ES-I3 (cell line): Measurements from ENCODE around the gene RALGPS2.

Source experiments
- H3K36me3 ChIP-seq: 2 replicates; pipeline ENCODE4 v1.6.1; 2013; ENCODE audit warnings: mild to moderate bottlenecking, low read length, control low read depth, moderate library complexity; ENCODE audit not compliant: insufficient read depth
- H3K4me1 ChIP-seq: 2 replicates; pipeline ENCODE4 v1.6.1; 2013; ENCODE audit warnings: mild to moderate bottlenecking, control low read depth, low read length; ENCODE audit not compliant: insufficient read depth
- H3K9ac ChIP-seq: 2 replicates; pipeline ENCODE4 v1.6.1; 2013; ENCODE audit warnings: low read depth, mild to moderate bottlenecking, low read length, moderate library complexity
- H3K9me3 ChIP-seq: 2 replicates; pipeline ENCODE4 v1.6.1; 2013; ENCODE audit warnings: mild to moderate bottlenecking, low read length, moderate library complexity; ENCODE audit not compliant: control insufficient read depth, insufficient read depth

The RALGPS2 gene

GRCh38 chr1:178916448-178917174 is 191.6 kb downstream of the RALGPS2 start:
- no peaks in the 10 kb centered on the region; the same call in 1 of the 2 replicates for H3K36me3 ChIP-seq
- H3K9ac ChIP-seq, result no peak overlapping the region
- H3K9me3 ChIP-seq, result no peaks in the 10 kb centered on the region
- H3K4me1 ChIP-seq, result no peaks in the 10 kb centered on the region

DNA sequence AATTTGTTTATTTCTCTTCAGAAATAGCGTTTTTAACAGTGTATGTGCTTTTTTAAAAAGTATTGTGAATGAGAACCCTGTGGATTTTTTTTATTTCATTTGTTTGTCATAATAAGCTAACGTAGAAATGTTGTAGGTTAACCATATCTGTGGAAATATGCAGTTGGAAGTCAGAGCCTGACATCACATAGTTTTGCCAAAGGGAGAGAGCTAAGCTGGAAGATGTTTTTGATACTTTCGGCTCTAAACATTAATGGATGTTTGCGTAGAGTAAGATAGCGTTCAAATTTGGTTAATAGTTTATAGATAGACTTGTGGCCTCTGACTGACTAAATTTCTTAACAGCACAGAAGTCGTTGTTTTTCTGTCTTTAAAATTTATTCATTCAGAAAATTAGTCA is 193.3 kb downstream of the RALGPS2 start:
- H3K9me3 ChIP-seq, result no peaks in the 10 kb centered on the region
- H3K36me3 ChIP-seq, result no peaks in the 10 kb centered on the region; the same call in 1 of the 2 replicates
- H3K9ac ChIP-seq, result no peak overlapping the region
- H3K4me1 ChIP-seq, result no peaks in the 10 kb centered on the region

DNA sequence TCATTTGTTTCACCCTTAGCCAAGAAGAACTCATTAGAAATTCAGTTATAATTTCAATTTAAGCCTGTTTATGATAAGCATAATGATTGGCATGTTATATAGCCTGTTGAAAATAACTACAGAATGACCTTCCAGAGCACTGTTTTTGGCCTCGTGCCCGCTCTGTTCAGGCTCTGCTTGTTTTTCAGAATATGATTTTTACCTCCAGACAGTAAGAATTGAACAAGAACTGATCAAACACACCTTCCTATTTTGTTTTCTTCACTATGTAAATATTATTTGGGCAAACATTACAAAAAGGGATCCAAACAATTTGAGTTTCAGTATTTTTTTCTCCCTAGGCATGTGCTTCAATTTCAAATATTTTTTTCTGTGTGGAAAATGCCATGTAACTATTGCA is 193.9 kb downstream of the RALGPS2 start:
- H3K36me3 ChIP-seq, result no peaks in the 10 kb centered on the region; the same call in 1 of the 2 replicates
- H3K9me3 ChIP-seq, result no peaks in the 10 kb centered on the region
- no peak overlapping the region for H3K9ac ChIP-seq
- no peaks in the 10 kb centered on the region for H3K4me1 ChIP-seq

DNA sequence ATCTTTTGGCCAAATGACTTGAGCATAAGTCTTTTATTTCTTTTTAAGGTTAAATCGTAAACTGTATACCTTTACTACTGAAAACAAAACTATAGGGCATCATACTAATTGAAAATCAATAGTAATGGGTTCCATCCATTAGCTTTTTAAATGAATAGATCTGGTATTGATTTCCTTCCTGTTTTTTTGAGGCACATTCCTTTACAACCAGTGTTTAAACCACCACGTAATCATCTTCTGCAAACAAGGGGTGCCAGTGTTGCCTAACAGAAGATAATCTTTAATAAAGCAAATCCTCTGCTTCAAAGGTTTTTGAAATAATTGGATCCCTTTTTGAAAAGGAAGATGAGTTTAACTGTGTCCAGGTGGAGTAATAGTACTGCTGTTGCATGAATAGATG is 194.5 kb downstream of the RALGPS2 start:
- H3K9ac ChIP-seq, result no peak overlapping the region
- no peaks in the 10 kb centered on the region for H3K9me3 ChIP-seq
- H3K36me3 ChIP-seq, result no peaks in the 10 kb centered on the region; the same call in 1 of the 2 replicates
- no peaks in the 10 kb centered on the region for H3K4me1 ChIP-seq

DNA sequence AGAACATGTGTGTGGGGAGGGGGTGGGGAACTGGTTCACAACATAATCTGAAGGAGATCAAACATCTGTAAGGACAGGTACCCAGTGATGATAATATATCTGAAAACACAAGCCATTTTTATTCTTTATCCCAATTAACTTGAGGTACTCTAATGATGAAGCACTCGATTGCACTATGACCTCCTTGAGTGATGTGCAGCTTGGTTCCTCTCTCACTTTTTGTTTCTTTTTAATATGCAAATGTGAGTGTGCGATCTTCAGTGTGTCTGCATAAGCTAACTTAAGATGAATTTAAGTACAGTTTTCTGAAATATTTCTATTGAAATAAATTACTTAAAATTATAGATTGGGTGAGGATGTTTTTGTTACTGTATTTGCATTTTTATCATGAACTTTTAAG is 196.5 kb downstream of the RALGPS2 start:
- Histone ChIP-seq H3K36me3 (no peaks in the 10 kb centered on the region; the same call in 1 of the 2 replicates), H3K4me1 (no peaks in the 10 kb centered on the region), H3K9me3 (no peaks in the 10 kb centered on the region), H3K9ac (no peak overlapping the region)

GRCh38 chr1:178923512-178923911 is 198.5 kb downstream of the RALGPS2 start:
- H3K4me1 ChIP-seq, result peaks cover 4% of the 10 kb centered on the region; the same call in 1 of the 2 replicates
- no peaks in the 10 kb centered on the region for H3K36me3 ChIP-seq
- H3K9ac ChIP-seq, result no peak overlapping the region
- no peaks in the 10 kb centered on the region for H3K9me3 ChIP-seq

DNA sequence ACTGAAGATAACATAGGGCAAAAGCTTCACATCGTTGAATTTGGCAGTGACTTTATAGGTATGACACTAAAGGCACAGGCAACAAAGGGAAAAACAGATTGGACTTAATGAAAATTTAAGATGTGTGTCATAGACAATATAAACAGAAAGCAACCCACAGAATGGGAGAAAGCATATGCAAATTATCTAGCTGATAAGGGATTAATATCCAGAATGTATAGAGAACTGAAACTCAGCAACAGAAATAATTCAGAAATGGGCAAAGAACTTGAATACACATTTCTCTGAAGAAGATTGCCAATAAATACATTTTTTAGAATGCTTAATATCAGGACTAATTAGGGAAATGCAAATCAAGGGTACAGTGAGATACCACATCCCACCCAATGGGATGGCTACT is 201.0 kb downstream of the RALGPS2 start:
- peaks cover 19% of the 10 kb centered on the region for H3K4me1 ChIP-seq
- H3K36me3 ChIP-seq, result no peaks in the 10 kb centered on the region
- no peak overlapping the region for H3K9ac ChIP-seq
- H3K9me3 ChIP-seq, result no peaks in the 10 kb centered on the region

- Histone ChIP-seq H3K9ac (no peak overlapping the region), H3K36me3 (no peaks in the 10 kb centered on the region), H3K4me1 (peaks cover 19% of the 10 kb centered on the region), H3K9me3 (no peaks in the 10 kb centered on the region)
Measured at GRCh38 chr1:178927003-178927402, 202.0 kb downstream of the RALGPS2 start.

DNA sequence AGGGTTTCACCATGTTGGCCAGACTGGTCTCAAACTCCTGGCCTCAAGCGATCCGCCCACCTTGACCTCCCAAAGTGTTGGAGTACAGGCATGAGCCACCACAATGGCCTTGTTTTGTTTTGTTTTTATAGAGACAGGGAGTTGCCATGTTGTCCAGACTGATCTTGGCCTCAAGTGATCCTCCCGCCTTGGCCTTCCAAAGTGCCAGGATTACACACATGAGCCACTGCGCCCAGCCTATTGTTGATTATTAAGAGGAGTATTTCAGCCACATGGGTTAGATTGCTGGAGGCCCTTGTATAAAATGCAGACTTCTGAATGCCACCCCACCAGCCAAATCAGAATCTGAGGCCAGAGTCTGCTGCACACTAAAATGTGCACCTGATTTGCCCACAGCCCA is 203.0 kb downstream of the RALGPS2 start:
- Histone ChIP-seq H3K9me3 (no peaks in the 10 kb centered on the region), H3K4me1 (peaks cover 19% of the 10 kb centered on the region), H3K9ac (no peak overlapping the region), H3K36me3 (no peaks in the 10 kb centered on the region)

GRCh38 chr1:178928976-178929375 is 203.9 kb downstream of the RALGPS2 start:
- H3K9ac ChIP-seq, result no peak overlapping the region
- H3K36me3 ChIP-seq, result no peaks in the 10 kb centered on the region
- peaks cover 19% of the 10 kb centered on the region for H3K4me1 ChIP-seq
- no peaks in the 10 kb centered on the region for H3K9me3 ChIP-seq

- Histone ChIP-seq H3K4me1 (peaks cover 19% of the 10 kb centered on the region), H3K9me3 (no peaks in the 10 kb centered on the region), H3K36me3 (no peaks in the 10 kb centered on the region), H3K9ac (no peak overlapping the region)
Measured at GRCh38 chr1:178931858-178932551, 207.0 kb downstream of the RALGPS2 start.

DNA sequence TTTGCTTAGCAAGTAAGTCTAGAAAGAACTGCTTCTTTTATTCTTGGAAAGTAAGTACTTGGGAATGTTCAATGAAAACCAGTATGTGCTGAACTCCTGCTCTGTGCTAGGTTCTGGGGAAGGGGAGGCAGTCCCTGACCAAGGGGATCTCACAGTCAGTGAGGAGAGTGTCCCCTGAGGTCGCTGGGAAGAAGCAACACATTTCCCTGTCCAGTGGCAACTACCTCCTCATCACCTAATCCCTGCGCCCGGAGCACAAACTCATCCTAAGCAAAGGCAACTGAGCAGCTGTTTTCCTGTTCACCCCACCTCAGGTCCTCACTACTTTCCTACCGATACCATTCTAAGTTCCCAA is 207.5 kb downstream of the RALGPS2 start:
- Histone ChIP-seq H3K9me3 (no peaks in the 10 kb centered on the region), H3K4me1 (peaks cover 19% of the 10 kb centered on the region), H3K36me3 (no peaks in the 10 kb centered on the region), H3K9ac (no peak overlapping the region)

DNA sequence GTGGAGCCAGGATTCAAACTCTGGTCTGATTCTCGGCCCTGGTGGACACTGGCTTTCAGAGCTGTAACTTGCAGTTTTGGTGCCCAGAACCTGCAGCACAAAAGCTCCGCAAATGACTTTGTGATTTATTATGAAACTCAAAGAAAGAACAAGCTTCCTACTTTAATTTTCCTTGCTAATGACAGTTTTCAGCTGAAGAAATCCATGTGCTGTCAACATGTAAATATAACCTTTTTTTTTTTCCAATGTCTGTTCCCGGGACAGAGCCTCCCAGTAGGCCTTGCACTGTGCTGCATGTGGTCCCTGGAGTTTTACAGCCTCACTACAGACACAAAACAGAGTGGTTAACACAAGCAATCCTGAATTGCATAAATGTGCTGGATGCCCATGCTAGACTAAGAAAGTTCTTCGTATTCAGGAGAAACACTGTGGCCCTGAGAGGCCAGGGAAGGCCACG is 208.1 kb downstream of the RALGPS2 start:
- H3K9me3 ChIP-seq, result no peaks in the 10 kb centered on the region
- H3K4me1 ChIP-seq, result peaks cover 19% of the 10 kb centered on the region
- H3K9ac ChIP-seq, result no peak overlapping the region
- H3K36me3 ChIP-seq, result no peaks in the 10 kb centered on the region

DNA sequence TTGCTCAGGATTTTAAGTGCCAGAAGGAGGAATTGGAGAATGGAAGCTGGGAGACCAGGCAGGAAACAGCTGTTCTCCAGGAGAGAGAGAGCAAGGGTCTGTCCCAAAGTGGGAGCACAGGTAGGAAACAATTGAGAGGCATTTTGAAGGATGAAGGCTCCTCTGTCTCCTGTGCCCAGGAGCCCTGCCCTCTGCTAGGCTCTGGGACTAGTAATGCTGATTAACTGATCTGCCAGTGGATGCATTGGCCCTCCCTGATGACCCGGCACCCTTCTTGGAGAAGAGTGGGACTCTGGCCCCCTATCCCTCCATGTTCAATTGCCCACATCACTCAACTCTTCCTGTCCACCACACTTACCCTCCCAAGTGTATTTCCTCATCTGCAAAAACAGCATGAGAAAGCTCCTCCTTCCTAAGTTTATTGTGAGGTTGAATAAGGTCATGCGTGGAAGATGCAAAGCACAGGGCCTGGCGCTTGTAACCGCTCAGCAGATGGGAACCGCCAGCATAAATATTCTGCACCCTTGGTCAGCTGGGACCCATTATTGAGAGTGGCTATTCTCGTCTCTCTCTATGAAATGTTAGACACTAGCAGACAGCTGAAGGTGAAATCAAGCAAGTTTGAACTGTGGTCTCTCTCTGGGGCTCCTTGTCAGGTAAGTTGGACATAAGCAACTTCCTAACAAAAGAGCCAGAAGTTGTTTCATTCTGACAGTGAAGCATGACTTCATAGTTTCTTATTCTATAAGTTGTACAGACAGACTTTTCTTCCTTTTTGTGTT is 208.9 kb downstream of the RALGPS2 start:
- no peaks in the 10 kb centered on the region for H3K9me3 ChIP-seq
- no peaks in the 10 kb centered on the region for H3K36me3 ChIP-seq
- no peak overlapping the region for H3K9ac ChIP-seq
- H3K4me1 ChIP-seq, result peaks cover 12% of the 10 kb centered on the region
